HepG2 (cell line): ENCODE results near the gene PRUNE1. TPM values are rescaled to one million over a fixed set of nuclear protein-coding genes. Genes with fewer than 3 reads are reported as not detected.

Experiments
- ATAC-seq: fragments of 200-7000 bp; cut with Tn5 transposase; 3 replicates; pipeline ENCODE4 v1.9.1; 2020; ENCODE audit warnings: mild to moderate bottlenecking, moderate library complexity
- BruUV-seq: library from RNA; stranded (reverse); fragments of 400-500 nt; replicated peaks from 2 replicates; lab custom pipeline; 2021; lab: Mats Ljungman, UMichigan
- CTCF ChIA-PET: fragments of 300-600 bp; formaldehyde crosslinking; extraction: SDS; loops from one replicate; lab custom pipeline; 2021; ENCODE audit warnings: low total read pairs, inconsistent platforms, low intra/inter-chr PET ratio; lab: Yijun Ruan, JAX
- POLR2A ChIA-PET: fragments of 350-600 bp; sonication (Branson Sonifier 250); formaldehyde crosslinking; loops from one replicate; lab custom pipeline; 2020; ENCODE audit warnings: antibody characterized with exemption, inconsistent platforms; lab: Yijun Ruan, JAX
- DNase-seq: peaks from one replicate; pipeline ENCODE4 v3.0.0-alpha.2; 2015; ENCODE audit warnings: low spot score
- FAIRE-seq: peaks from 3 replicates; lab custom pipeline; 2011; peaks lifted over from hg19 to GRCh38; lab: Jason Lieb, UNC
- H2AFZ ChIP-seq: one replicate; pipeline ENCODE4 v1.6.1; 2011; ENCODE audit warnings: low read length, inconsistent platforms
- H3K27ac ChIP-seq: fragments of 300-600 bp; 3 replicates; pipeline ENCODE4 v1.8.0; 2011; ENCODE audit warnings: mixed run types, mild to moderate bottlenecking, mixed read lengths, low read length, inconsistent platforms; ENCODE audit not compliant: insufficient read depth; ENCODE audit errors: extremely low read length
- H3K27me3 ChIP-seq, 2 experiments: fragments of 200-600 bp in 1 of 2; 2 replicates in 1 of 2; 3 replicates in 1 of 2; pipeline versions ENCODE4 v1.6.0 to v1.8.0; 2011; ENCODE audit warnings: low read length in 2 of 2, mild to moderate bottlenecking in 2 of 2, moderate library complexity in 2 of 2, inconsistent platforms in 1 of 2; ENCODE audit not compliant: insufficient read depth in 2 of 2, control insufficient read depth in 1 of 2
- H3K36me3 ChIP-seq, 2 experiments: fragments of 200-600 bp in 1 of 2; replicated peaks in 1 of 2; 2 replicates in 1 of 2; 3 replicates in 1 of 2; pipeline versions ENCODE4 v1.5.1 to v1.8.0; 2011; ENCODE audit warnings: low read length in 2 of 2, inconsistent platforms in 1 of 2; ENCODE audit not compliant: insufficient read depth in 2 of 2, control insufficient read depth in 1 of 2
- H3K4me1 ChIP-seq: 2 replicates; pipeline ENCODE4 v1.5.1; 2012; ENCODE audit warnings: low read length, inconsistent platforms; ENCODE audit not compliant: insufficient read depth
- H3K4me2 ChIP-seq: 2 replicates; pipeline ENCODE4 v1.6.0; 2011; ENCODE audit warnings: low read depth, low read length, inconsistent platforms
- H3K4me3 ChIP-seq, 3 experiments: fragments of 200-600 bp in 1 of 3; sonication (generic), shearing (Covaris generic) in 1 of 3; replicated peaks in 1 of 3; 2 replicates each; pipeline ENCODE4 v1.5.1; 2011 to 2016; ENCODE audit warnings: low read length in 3 of 3, inconsistent platforms in 2 of 3, low read depth in 2 of 3, mild to moderate bottlenecking in 2 of 3, control low read depth in 1 of 3, mixed read lengths in 1 of 3; ENCODE audit not compliant: insufficient read depth in 1 of 3
- H3K79me2 ChIP-seq: one replicate; pipeline ENCODE4 v1.6.1; 2011; ENCODE audit warnings: low read length, inconsistent platforms; ENCODE audit not compliant: insufficient read depth
- H3K9ac ChIP-seq: 2 replicates; pipeline ENCODE4 v1.6.0; 2011; ENCODE audit warnings: mild to moderate bottlenecking, low read depth, low read length, inconsistent platforms; ENCODE audit not compliant: insufficient read depth
- H3K9me3 ChIP-seq: 2 replicates; pipeline ENCODE4 v1.5.1; 2012; ENCODE audit warnings: mild to moderate bottlenecking, low read length
- H4K20me1 ChIP-seq: 2 replicates; pipeline ENCODE4 v1.6.0; 2011; ENCODE audit warnings: inconsistent platforms, mild to moderate bottlenecking, low read length, moderate library complexity; ENCODE audit not compliant: insufficient read depth
- CHD4 ChIP-seq: fragments of 200-600 bp; sonication (generic); IDR thresholded peaks from 2 replicates; pipeline ENCODE4 v1.7.0; 2017; ENCODE audit warnings: mild to moderate bottlenecking, low read length, borderline replicate concordance
- TEAD3 ChIP-seq: optimal IDR thresholded peaks from 2 replicates; pipeline ENCODE3; 2016; ENCODE audit warnings: borderline replicate concordance
- XBP1 ChIP-seq: sonication (generic); formaldehyde crosslinking; IDR thresholded peaks from 2 replicates; pipeline ENCODE4 v1.5.0; 2020; ENCODE audit warnings: missing genetic modification reagents
- WGBS: methylation state at CpG from one replicate; pipeline ENCODE4 v1.1.6; 2017; ENCODE audit warnings: low lambda C conversion rate; 5-methylcytosine and 5-hydroxymethylcytosine counted together
- in situ Hi-C: cut with HindIII; loops from 2 replicates; pipeline ENCODE4 v1.10.0; 2017; ENCODE audit warnings: low pct_unique_long_range_greater_than_20kb; ENCODE audit not compliant: extremely low pct_ligation_motif_present
- intact Hi-C: fragments of 100-400 bp; cut with micrococcal nuclease; formaldehyde crosslinking; loops from one replicate; pipeline ENCODE4 v1.10.0; 2022; ENCODE audit not compliant: unreplicated experiment
- polyA plus RNA-seq, 8 experiments: library from polyadenylated mRNA; depleted of rRNA in 3 of 8; stranded (reverse) in 7 of 8; unstranded in 1 of 8; fragments of >200 nt; fragmentation: Illumina TruSeq in 4 of 8; extraction: Trizol in 4 of 8; gene quantifications; 2 replicates each; pipeline versions ENCODE4 v1.2.1 to v1.2.3, GENCODE V29; 2011 to 2016; ENCODE audit warnings: low read depth in 4 of 8, missing spikeins in 1 of 8, mixed read lengths in 1 of 8; ENCODE audit not compliant: insufficient read depth in 1 of 8
- total RNA-seq, 5 experiments: library from RNA; depleted of rRNA; stranded (reverse); fragments of >200 nt; fragmentation: Illumina TruSeq; extraction: Trizol; gene quantifications; 2 replicates each; pipeline ENCODE4 v1.2.3, GENCODE V29; 2016; ENCODE audit warnings: low read depth in 1 of 5
- TF ChIP-seq, protein P1 (sequence below): sonication (generic); formaldehyde crosslinking; IDR thresholded peaks from 2 replicates; pipeline ENCODE4 v1.8.1; 2023; ENCODE audit warnings: missing genetic modification reagents, mild to moderate bottlenecking, borderline replicate concordance
- TF ChIP-seq, protein P2 (sequence below): IDR thresholded peaks from 2 replicates; pipeline ENCODE4 v1.6.1; 2016

The PRUNE1 gene
- total and polyA plus RNA-seq, 2 of the 13 experiments (the other 11 are each of a cell fraction or from before 2014, with no cell fraction given): 19.0 to 31.9 TPM

DNA sequence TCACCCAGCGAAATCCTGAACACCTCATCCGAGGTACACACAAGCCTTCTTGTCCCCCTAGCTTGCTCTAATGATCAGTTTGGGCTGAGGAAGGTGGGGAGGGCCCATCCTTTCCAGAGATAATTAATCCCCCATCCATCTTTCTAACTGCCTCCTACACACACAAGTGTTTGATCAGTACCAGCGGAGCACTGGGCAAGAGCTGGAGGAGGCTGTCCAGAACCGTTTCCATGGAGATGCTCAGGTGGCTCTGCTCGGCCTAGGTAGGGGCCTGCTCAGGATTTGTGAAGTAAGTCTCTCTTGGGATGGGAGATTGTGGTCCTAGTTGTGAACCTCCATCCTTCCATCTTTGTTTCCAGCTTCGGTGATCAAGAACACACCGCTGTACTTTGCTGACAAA, 20.3 kb upstream of the PRUNE1 start:
- no peak for FAIRE-seq
- H3K4me3 ChIP-seq: no peak overlapping the region
- no peak overlapping the region for H2AFZ ChIP-seq
- peaks cover 7 to 12% of the 10 kb centered on the region in 2 experiments; a peak in 2 of 5 replicates for H3K36me3 ChIP-seq
- CTCF ChIA-PET: no interaction called here
- in situ Hi-C loops: no loop called here
- TF ChIP-seq, protein P1, sequence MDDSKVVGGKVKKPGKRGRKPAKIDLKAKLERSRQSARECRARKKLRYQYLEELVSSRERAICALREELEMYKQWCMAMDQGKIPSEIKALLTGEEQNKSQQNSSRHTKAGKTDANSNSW (CRISPR knock-in tag): no peak
- TF ChIP-seq XBP1 (no peak), TEAD3 (CRISPR knock-in tag) (no peak)
- TF ChIP-seq, protein P2, sequence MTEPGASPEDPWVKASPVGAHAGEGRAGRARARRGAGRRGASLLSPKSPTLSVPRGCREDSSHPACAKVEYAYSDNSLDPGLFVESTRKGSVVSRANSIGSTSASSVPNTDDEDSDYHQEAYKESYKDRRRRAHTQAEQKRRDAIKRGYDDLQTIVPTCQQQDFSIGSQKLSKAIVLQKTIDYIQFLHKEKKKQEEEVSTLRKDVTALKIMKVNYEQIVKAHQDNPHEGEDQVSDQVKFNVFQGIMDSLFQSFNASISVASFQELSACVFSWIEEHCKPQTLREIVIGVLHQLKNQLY (CRISPR knock-in tag): no peak
- TF ChIP-seq, all 625 proteins: peak for 0
- Histone ChIP-seq H3K9ac (no peak overlapping the region), H4K20me1 (no peaks in the 10 kb centered on the region), H3K9me3 (no peaks in the 10 kb centered on the region), H3K4me2 (no peak overlapping the region), H3K79me2 (peaks cover 2% of the 10 kb centered on the region), H3K4me1 (peaks cover 22% of the 10 kb centered on the region), H3K27me3 (no peaks in the 10 kb centered on the region), H3K27ac (no peak overlapping the region)
- WGBS: 95% methylated on average over 7 of the region's 7 CpGs
- POLR2A ChIA-PET: interaction anchor here (0.8 kb wide), 1 partner anchor 19 kb away, joined by 3 read pairs; the partner anchor contains the start of gene MINDY1
- intact Hi-C loops: no loop called here
- ATAC-seq: no peak
- no TSS peak for BruUV-seq
- DNase-seq: no peak

DNA sequence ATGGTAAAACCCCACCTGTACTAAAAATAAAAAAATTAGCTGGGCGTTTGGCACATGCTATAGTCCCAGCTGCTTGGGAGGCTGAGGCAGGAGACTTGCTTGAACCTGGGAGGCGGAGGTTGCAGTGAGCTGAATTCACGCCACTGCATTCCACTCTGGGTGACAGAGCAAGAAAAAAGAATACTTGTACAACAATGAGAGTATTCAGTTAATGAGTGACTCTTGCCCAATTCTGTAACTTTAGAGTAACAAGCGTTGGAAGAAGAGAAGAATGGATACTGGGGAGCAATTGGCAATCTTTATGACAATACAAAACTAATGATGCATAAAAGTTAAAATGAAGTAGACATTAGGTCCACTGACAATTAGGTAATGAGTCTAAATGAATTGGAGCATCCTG, 15.6 kb upstream of the PRUNE1 start:
- no peak overlapping the region for H3K4me2 ChIP-seq
- TF ChIP-seq CHD4: no peak
- TF ChIP-seq, all 625 proteins: peak for 0
- no peaks in the 10 kb centered on the region for H3K9me3 ChIP-seq
- H3K27ac ChIP-seq: no peak overlapping the region
- intact Hi-C loops: no loop called here
- H3K79me2 ChIP-seq: no peaks in the 10 kb centered on the region
- peak; percentile 44 for FAIRE-seq
- no peak overlapping the region for H3K9ac ChIP-seq
- peaks cover 11% of the 10 kb centered on the region for H3K4me1 ChIP-seq
- 88% methylated on average over 4 of the region's 4 CpGs for WGBS
- CTCF ChIA-PET: interaction anchor here (1.3 kb wide), 1 partner anchor 13 kb away, joined by 7 read pairs; no protein-coding TSS in a partner anchor
- no peaks in the 10 kb centered on the region for H3K27me3 ChIP-seq
- peaks cover 6% of the 10 kb centered on the region in 2 experiments; a peak in 3 of 5 replicates for H3K36me3 ChIP-seq
- H4K20me1 ChIP-seq: no peaks in the 10 kb centered on the region
- H2AFZ ChIP-seq: no peak overlapping the region
- ATAC-seq: no peak
- no TSS peak for BruUV-seq
- POLR2A ChIA-PET: interaction anchor here (1.3 kb wide), 1 partner anchor 11 kb away, joined by 11 read pairs; the partner anchor contains the start of gene ANXA9
- no peak for DNase-seq
- no peak overlapping the region for H3K4me3 ChIP-seq
- in situ Hi-C loops: no loop called here
